GM19455 (cell line): ENCODE measurements around the gene RIT2.

Source experiments
- ATAC-seq: cut with Tn5 transposase; IDR thresholded peaks from one replicate; pipeline ENCODE4 v1.9.1; 2021; ENCODE audit not compliant: unreplicated experiment

Gene RIT2

GRCh38 chr18:43115076-43115921 is at the start of gene RIT2:
Gene RIT2, minus strand, starts transcription at chr18:43115685.
- no peak for ATAC-seq

GRCh38 chr18:43161528-43161927 is 46.0 kb upstream of the RIT2 start:
- ATAC-seq: no peak

GRCh38 chr18:43160509-43160908 is 45.0 kb upstream of the RIT2 start:
- no peak for ATAC-seq

GRCh38 chr18:43159926-43160325 is 44.4 kb upstream of the RIT2 start:
- no peak for ATAC-seq

- no peak for ATAC-seq
Measured at GRCh38 chr18:43159086-43159770, 43.7 kb upstream of the RIT2 start.

- ATAC-seq: no peak
Measured at GRCh38 chr18:43158381-43158780, 42.9 kb upstream of the RIT2 start.

- ATAC-seq: no peak
Measured at GRCh38 chr18:43155842-43156241, 40.4 kb upstream of the RIT2 start.

- no peak for ATAC-seq
Measured at GRCh38 chr18:43148231-43148630, 32.7 kb upstream of the RIT2 start.

- no peak for ATAC-seq
Measured at GRCh38 chr18:43141208-43141607, 25.7 kb upstream of the RIT2 start.

- ATAC-seq: no peak
Measured at GRCh38 chr18:43139288-43139946, 23.9 kb upstream of the RIT2 start.

- ATAC-seq: no peak
Measured at GRCh38 chr18:43134876-43135275, 19.4 kb upstream of the RIT2 start.

GRCh38 chr18:43130716-43131260 is 15.3 kb upstream of the RIT2 start:
- ATAC-seq: no peak

GRCh38 chr18:43129946-43130524 is 14.6 kb upstream of the RIT2 start:
- no peak for ATAC-seq

- ATAC-seq: no peak
Measured at GRCh38 chr18:43125471-43125870, 10.0 kb upstream of the RIT2 start.

GRCh38 chr18:43122955-43123354 is 7.5 kb upstream of the RIT2 start:
- no peak for ATAC-seq

GRCh38 chr18:43116699-43117294 is 1.3 kb upstream of the RIT2 start:
- no peak for ATAC-seq

GRCh38 chr18:43113220-43113895 is 2.1 kb downstream of the RIT2 start:
- ATAC-seq: no peak

GRCh38 chr18:43108882-43109281 is 6.6 kb downstream of the RIT2 start:
- ATAC-seq: no peak

- ATAC-seq: no peak
Measured at GRCh38 chr18:43108469-43108868, 7.0 kb downstream of the RIT2 start.

GRCh38 chr18:43093646-43094045 is 21.8 kb downstream of the RIT2 start:
- ATAC-seq: no peak
